CD4-positive, alpha-beta T cell treated with Interferon alpha-2 for 1 hour (primary cell): ENCODE results near the gene KCNJ18.
"Not testable (repeated sequence)": the region's sequence is repeated elsewhere in the genome, so short reads cannot be mapped to it uniquely, and the experiment has no call there.

Experiments used
- DNase-seq, 2 donors: peaks; one replicate each; pipeline ENCODE4 v3.0.0-alpha.2; 2020 to 2022

KCNJ18 gene

DNA sequence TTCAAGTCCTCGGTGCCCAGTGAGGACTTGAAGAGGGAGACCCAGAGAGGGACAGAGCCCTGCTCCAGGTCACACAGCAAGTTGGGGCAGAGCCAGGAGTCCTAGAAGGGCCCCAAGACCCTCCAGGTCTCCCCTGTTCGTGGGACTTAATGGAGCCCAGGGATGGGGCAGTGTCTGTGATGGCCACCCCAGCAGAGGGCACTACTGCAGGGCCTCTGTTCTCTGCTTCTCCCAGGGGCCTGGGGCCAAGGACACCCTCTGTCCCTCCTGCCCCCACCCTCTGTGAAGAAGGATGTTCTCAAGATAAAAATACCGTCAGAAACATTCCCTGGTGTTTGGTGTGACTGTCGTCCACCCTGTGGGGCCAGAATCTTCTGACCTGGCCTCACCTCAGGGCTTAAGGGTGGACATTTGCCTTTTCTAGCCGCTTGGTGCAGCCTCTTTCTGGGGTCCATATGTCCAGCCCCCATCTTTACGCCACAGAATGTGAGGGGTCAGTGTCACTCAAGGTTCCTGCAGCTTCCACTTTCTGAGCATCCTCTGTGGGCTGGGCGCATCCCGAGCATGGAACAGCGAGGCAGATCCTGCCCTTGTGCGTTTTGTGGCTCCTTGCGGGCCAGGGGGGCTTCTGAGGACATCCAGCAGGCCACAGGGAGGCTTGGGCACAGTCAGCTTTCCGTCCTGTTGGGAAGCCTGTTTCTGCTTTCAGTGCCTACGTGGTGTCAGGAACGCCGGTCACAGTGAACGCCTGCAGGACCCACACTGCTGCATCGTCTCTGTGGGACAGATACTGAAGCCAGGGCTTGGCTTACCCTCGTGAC, at the start of gene KCNJ18:
TSS of gene KCNJ18 (plus strand) at position 641 of the 821 bp plus-strand sequence. CDS start 10,264 bp downstream, outside the sequence.
- not testable (repeated sequence) for DNase-seq

DNA sequence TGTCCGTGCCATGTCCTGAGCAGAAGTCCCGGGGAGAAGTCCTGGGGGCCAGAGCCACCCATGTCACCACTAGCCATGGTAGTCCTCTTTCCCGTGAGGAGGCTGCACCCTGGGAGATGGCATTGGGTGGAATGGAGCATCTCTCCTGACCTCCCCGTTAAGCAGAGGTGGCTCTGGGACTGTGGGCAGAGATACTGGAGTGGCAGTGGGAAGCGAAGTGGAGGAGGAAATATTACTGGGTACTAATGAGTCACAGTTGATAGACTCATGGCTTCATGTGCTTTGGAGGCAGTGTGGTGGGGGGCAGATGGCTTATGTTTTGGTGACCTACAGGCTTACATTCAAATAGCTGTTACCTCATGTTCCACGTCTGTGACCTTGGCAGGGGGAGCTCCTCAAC, 44.2 kb upstream of the KCNJ18 start:
- DNase-seq, result not testable (repeated sequence)

DNA sequence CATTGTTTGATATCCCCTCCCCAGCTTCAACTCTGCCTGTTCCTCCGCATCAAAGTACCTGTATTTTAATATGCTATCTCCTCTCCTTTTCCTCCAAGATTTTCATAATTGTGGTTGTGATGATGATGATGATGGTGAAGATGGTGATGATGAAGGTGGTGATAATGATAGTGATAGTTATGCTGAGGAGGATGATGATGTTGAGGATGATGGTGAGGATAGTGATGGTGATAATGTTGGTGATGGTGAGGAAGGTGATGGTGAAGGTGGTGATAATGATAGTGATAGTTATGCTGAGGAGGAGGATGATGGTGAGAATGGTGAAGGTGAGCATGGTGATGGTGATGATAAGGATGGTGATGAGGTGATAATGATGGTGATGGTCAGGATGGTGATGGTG, 42.3 kb upstream of the KCNJ18 start:
- DNase-seq, result not testable (repeated sequence)

DNA sequence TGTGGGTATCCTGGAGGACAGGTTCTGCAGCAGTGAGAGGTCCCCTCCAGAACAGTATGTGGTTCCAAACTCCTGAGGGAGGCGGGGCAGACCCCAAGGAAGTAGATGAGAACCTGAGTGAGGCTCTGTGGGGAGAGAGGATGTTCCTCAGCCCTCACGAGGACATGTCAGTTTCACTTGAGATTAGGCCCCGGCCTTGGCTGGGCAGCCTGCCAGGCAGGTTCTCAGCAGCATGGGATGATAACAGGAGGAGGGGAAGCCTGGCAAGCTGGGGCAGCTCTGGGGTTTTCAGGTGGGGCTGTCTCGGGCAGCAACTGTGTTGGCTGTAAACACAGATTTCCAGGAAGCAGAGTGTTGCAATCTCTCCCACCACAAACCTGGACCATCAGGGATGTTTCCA, 40.3 kb upstream of the KCNJ18 start:
- DNase-seq, result not testable (repeated sequence)

DNA sequence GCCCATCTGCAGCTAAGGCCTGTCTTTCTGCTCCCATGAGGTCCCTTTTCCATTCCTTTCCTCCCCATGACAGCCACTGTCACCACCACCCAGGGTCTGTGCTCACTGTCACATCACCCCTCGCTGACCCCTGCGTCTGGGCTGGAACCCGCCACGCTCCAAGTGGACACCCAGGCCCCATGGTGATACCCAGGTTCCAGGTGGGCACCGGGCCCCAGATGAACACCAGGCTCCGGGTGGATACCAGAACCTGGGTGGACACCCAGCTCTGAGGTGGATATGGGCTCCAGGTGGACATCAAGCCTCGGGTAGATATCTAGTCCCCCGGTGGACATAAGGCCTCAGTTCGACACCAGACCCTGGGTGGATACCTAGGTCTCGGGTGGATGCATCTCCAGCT, 39.1 kb upstream of the KCNJ18 start:
- DNase-seq, result not testable (repeated sequence)

DNA sequence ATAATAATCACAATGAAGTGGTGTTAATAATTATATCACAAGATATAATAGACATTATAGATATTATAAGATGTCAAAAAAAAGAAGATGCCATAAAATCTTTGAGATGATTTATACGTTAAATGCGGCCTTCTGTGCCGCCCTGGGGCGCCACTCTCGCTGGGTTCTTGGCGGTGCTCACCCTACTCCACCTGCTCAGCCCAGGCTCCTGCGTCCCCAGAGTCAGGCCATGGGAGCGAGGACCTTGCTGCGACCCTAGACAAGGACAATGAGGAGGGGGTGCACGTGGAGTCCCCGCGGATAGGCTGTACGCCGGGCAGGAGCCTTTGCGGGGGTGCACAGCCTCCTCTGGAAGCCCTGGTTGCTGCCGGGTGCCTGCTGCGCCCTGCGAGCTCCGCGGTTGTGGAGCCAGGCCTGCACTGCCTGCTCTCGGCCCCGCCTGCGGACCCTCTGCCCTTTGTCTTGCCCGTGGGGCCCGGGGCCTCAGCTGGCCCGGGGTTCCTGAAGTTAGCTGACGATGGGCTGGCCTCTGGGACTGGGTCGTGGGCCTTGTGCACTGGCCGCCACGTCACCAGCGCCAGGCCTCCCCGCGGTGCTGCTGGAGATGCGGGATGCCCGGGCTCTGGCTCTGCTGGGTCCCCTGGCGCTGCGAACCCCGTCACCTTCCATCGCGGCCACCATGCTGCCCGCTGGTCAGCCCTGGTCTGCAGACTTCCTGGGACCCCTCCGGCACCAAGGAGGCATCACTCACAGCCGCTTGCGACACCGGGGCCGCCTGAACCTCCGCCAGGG, 35.6 kb upstream of the KCNJ18 start:
- not testable (repeated sequence) for DNase-seq

DNA sequence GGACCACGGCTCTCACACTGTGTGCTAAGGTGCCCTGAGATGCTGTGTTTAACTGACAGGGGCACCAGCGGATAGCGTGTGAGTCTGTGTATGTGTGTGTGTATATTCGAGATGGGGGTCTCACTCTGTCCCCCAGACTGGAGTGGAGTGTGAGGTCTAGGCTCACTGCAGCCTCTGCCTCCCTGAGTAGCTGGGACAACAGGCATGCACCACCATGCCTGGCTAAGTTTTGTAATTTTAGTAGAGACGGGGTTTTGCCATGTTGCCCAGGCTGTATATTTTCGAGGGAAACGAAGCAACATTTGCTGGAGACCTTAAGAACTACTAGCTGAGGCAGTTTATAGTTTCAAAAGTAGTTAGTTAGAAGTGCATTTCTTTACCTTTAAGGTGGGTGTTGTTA, 32.7 kb upstream of the KCNJ18 start:
- not testable (repeated sequence) for DNase-seq

DNA sequence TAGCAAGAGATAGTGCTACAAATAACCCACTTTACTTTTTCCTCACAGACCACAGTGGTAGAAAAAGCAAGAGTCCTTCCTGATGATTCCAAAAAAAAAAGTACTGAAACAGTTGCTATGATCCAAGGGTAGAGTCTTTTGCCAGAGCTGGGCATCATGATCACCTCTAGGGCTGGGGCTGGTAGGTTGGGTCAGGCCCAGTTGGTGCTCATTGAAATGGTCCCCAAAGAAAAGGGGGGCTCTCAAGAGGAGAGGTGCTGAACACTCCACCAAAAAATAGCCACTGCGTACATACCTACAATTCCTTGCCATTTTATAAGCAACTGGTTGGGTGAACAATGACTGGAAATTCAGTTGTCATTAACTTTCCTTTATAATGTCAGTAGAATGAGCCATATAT, 30.9 kb upstream of the KCNJ18 start:
- DNase-seq, result not testable (repeated sequence)

DNA sequence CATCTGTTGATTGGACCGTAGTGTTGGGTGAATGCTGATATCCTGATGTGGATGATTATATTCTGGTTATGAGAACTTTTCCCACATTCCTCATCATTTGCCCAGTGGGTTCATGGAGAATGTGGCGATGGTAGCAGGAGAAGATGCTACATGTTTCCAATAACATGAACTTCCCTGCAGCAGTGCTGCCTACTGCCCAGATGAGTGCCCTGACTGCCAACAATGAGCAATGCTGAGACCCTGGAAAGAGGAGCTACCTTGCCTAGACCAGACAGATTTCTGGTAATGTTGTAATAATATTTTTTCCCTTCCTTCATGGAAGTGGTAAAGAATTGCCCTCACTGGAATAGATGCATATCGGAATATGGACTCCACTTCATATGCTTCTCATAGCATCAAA, 29.2 kb upstream of the KCNJ18 start:
- not testable (repeated sequence) for DNase-seq

DNA sequence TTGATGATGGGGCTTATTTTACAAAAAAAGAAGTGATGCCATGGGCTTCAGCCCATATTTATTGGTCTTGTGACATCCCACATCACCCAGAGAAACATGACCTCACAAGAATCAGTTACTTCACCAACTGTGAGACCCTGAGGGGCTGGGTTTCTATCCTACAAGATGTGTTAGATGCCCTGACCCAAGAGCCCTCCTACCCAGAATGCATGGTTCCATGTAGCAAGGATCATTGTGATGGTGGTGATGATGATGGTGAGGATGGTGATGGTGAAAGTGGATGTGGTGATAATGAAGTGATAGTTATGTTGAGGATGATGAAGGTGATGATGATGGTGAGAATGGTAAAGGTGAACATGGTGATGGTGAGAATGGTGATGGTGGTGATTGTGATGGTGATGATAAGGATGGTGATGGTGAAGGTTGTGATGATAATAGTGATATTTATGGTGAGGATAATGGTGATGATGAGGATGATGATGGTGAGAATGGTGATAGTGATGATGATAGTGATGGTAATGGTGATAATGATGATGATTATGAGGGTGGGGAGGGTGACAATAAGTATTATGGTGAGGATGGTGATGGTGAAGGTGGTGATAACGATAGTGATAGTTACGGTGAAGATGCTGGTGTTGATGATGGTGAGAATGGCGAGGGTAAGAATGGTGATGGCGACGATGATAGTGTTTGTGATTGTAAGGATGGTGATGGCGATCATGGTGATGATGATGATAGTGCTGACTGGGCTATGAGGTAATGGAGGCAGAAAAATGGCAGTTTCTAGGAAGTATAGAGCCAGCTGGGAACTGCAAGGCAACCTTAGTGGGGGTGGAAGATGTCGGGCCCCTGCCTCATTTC, 28.5 kb upstream of the KCNJ18 start:
- DNase-seq, result not testable (repeated sequence)

DNA sequence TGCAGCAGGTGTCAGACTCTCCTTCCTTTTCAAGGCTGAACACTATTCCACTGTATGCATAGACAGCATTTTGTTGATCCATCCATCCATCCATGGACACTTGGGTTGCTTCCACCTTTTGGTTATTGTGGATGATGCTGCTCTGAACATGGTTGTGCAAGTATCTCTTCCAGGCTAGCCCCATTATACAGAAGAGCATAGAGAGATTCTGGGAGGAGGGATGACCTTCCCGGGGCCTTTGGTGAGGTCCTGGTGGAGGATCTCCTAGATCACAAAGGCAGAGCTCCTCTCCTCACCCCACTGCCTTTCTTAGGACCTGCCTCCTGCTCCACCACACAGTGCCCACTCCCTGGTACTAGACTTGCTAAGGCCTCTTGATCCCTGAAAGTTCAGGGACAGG, 27.2 kb upstream of the KCNJ18 start:
- DNase-seq, result not testable (repeated sequence)

DNA sequence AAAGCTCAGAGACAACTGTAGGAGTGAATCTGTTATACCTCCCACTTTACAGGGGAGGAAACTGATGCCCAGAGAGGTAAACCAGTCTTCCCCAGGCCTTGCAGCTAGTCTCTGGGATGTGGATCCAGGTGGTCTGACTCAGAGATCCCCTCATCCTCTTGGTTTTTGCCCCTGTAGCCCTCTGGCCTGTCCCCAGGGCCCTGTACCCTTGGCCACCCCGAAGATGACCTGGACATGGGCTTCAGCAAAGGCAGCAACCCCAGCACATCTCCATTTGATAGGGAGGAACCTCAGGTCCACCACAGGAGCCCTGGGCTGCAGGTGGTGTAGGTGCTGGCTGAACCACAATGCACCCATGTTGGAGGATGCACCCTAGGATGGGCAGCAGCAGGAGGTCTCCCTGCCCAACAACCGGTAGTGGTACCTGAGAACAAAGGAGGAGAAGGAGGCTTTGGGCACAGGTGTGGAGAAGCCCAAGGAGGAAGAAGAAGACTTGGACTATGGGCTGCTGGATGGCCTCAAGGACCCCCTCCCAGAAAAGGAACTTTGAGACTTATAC, 26.3 kb upstream of the KCNJ18 start:
- not testable (repeated sequence) for DNase-seq

DNA sequence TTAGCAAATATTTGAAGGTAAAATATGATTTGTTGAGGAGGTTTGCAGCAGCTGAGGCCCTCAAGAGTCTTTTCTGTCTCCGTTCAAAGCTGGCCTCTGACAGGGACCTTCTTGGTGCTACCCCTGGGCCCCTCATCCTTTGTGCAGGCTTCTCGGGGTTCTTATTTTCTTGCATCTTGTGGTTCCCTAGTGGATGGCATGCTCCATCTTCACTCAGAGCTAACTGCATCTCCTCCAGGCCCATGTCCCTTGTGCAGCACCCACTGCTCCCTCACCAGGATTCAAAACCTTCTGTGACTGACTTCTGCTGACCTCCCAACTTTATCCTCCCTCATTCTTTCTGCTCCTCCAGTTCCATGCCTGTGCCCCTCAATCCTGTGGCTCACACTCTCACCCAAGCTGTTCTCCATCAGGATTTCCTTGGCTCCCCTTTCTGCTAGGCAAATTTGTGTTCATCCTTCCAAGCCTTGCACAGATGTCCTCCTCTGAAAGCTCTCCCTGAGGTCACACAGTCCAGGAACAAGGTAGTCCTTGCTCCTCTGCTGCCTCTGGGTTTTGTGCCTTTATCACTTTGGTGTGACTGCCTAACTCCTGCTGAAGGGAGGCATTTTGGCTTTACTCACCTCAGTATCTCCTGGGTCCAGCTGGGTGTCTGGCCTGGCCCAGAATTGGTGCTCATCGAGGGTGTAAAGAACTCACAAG, 25.5 kb upstream of the KCNJ18 start:
- DNase-seq, result not testable (repeated sequence)

DNA sequence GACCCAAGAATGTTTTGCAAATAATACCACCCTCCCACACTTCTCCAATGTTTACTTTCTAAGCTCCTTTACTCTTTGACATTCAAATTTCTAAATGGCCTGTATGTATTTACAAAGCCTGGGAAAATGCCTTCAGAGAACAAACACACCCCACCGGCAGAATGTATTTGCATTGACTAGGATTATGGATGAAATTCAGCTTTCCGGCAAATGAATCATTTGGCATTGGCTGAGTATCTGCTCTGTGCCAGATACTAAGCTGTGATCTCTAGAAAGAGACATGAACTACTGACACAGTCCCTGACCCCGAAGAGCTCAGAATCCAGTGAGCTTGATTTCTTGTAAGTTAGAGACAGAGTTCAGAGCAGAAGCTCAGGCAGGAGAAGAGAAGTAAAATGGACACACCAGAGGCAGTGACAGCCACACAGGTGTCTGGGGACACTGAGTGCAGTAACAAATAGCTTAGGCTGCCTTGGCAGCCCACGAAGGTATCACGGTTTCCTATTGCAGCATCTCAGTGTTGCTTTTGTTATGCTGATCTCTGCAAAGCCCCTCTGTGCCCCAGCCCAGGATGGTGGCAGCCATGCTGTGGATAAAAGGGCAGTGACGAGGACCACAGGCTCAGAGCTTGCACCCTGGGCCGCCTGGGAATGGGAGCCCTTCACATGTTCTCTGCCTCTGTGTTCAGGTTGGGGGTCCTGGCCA, 24.8 kb upstream of the KCNJ18 start:
- DNase-seq, result not testable (repeated sequence)

DNA sequence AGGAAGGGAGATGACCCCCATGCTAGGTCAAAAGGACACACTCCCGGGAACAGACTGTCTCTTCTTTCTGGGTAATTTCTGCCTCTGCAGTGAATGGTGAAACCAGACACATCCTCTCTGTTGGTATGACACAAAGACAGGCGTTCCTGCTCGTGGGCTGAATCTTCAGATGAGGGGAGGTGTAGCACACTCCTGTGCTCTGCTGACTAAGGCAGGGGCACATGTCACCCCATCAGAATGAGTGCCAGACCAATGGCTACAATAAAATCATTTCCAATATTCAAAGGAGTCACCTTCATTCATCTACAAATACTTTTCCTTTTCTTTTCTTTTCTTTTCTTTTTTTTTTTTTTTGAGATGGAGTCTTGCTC, 24.2 kb upstream of the KCNJ18 start:
- not testable (repeated sequence) for DNase-seq

DNA sequence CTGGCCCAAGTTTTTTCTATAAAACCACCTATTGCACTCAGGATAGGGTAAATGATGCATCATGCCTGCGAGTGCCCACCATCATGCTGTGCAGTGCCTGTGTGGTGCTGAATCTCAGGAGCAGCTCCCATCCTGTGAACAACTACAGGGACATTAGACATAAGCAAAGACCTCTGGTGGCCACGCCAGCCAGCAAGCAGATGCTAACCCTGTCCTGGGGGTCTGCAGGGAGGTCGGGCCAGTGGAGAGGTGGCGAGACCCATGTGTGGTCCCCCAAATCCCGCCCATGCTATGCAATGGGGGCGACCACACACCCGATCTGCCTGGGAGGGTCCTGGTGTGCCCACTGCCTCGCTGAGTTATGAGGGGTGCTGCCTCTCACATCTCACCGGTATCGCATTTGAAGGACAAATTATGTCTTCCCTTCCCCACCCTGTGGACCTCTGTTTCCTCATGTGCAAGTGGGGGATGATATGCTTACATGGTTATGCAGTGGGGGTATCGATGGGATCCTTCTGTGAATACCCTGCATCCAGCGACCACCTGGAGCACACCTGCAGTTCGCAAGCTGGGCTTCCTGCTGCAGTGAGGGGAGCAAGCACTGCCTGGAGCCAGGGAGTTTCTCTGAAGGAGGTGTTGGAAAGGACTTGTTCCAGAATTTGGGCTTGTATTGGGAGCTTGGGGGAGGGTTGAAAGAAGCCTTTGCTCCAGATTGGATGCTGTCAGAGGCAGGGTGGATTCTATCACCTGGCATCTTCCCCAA, 23.4 kb upstream of the KCNJ18 start:
- not testable (repeated sequence) for DNase-seq

DNA sequence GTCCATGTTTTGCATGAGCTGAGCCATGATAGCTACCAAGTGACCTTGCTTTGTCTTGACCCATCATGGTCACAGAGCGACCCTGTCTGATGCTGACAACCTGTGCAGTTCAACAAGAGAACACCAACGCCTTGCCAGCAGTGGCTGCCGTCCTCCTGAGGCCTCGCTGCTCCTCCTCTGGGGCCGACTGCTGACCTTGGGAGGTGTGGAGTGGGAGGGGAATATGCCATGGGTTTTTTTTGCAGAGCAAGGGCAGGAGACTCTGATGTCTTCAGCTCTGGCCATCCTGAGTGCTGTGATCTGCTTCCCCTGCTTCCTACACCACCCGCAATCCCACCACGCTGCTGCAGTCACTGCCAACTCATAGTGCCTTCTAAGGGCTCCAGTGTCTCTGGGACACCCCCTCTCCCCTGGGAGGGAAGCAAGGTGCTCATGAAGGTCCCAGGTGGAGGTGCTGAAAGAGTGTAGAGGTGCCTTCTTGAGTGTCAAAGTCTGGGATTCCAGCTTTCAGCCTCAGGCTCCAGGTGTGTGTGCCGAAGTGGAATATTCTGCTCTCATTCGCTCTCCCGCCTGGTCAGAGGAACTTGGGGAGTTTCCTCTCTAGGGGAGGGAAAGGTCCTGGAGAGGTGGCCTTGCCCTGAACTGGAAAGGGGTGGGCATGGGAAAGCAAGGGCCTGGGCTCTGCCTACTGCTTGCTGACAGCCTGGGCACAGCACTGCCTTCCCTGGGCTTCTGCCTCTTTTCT, 22.5 kb upstream of the KCNJ18 start:
- not testable (repeated sequence) for DNase-seq

DNA sequence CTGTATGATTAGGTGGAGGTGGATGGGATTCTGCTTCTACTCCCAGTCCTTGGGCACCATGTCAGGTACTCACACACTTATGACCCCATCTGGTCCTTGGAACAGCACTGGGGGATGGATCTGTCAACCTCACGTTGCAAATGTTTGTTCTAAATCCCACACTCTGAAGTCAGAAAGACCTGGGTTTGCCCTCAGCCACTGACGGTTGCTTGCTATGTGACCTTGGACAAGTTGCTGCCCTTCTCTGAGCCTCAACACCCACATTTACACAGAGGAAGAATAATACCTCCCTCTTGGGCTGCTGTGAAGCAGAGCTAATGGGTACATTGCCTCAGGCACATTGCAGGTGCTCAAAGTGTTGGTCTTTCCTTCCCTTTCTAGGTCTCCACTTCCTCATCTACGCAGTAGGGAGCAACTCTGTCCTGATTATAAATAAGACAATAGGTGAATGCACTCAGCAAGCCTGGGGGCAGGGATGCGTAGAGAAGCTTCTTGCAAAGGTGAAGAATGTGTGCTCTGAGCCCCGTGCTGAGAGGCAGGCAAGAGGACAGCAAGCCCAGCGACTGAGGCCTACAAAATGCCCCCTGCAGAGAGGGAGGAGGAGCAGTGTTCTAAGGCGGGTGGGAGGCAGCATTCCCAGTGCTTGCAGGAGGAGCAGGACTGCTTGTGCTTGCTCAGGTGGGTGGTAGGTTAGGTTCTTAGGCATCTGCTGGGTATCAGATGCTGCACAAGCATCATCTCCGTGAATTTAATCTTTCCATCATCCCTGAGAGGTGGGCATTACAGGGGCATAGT, 21.8 kb upstream of the KCNJ18 start:
- not testable (repeated sequence) for DNase-seq

DNA sequence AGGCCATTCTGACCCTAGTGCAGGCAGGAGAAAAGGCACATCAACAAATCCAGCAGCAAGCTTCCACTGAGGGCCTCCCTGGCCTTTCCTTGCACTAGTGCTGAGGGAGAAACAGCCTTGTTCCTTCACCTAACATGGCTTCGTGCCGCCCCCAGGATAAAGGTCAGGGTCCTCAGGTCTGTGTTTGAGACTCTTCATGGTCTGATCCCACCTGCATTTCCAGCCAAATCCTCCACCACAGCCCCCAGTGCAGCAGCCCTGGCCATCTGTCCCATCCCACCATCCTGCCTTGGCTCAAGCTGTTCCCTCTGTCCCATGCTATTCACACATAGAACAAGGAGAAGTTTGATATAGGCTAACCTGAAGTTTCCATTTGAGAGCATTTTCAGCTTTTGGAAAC, 20.9 kb upstream of the KCNJ18 start:
- DNase-seq, result not testable (repeated sequence)
